ENCODE data around the gene KLHL7.
"Not testable (repeated sequence)": the region's sequence is repeated elsewhere in the genome, so short reads cannot be mapped to it uniquely, and the experiment has no call there.

The KLHL7 gene

GRCh38 chr7:23213755-23214154, 108.2 kb downstream of the KLHL7 start:
- no peak for DNase-seq (ENCODE audit: low read depth in 2 of 2)

DNA sequence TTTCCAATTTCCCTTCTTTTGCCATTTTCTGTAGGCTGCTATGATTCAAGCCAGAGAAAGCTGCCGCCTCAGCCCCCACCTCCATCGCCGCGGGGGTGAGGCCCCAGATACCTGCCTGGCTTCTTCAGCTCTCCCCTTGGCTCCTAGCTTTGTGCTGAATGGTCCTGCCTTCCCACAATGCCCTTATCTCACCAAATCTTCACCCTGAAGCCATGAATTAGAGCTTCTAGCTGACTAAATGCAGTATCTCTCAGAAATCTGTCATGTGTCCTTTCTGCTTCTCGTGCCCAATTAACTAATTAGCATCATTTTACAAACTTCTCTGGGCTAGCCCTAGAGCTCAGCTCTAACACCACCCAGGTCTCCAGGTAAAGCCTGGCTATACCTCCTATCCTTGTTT, 108.8 kb downstream of the KLHL7 start:
- DNase-seq (ENCODE audit: low read depth in 2 of 2): no peak

GRCh38 chr7:23214938-23215337, 109.4 kb downstream of the KLHL7 start:
- DNase-seq (ENCODE audit: low read depth in 2 of 2): no peak

DNA sequence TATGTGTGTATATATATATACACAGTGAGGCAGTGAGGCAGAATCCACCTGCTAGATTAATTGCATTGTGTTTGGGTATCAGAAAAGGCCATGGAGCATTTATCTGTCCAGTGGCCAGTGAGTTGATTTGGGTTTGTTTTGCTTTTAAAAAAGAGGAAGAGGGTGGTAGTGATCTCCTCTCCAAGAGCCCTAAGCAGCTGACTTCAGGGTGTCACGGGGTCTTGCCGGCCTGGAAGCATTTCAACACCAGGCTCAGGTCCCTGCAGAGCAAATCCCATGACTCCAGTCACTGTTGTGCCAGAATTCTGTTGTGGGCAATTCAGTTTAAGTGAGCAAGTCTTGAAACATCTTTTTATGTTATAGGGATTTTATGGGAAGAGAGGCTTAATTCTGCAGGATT, 110.4 kb downstream of the KLHL7 start:
- DNase-seq (ENCODE audit: low read depth in 2 of 2): no peak

DNA sequence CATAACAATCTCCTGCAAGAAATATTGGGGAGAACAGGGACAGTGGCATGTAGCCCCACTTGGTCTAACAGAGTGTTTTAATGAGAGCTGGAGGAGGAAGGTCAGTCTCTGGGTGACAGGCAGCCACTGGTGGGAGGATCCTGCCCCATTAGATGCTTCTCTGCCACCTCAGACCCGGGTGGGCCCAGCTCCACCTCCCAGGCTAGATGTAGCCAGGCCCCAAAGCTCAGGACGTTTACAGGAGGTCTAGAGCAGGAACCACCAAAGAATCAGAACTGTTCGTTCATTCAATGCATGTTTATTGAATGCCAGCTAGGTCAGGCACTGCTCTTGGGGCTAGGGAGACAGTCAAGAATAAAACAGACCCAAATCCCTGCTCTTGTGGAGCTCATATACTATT, 112.6 kb downstream of the KLHL7 start:
- DNase-seq (ENCODE audit: low read depth in 2 of 2): no peak

DNA sequence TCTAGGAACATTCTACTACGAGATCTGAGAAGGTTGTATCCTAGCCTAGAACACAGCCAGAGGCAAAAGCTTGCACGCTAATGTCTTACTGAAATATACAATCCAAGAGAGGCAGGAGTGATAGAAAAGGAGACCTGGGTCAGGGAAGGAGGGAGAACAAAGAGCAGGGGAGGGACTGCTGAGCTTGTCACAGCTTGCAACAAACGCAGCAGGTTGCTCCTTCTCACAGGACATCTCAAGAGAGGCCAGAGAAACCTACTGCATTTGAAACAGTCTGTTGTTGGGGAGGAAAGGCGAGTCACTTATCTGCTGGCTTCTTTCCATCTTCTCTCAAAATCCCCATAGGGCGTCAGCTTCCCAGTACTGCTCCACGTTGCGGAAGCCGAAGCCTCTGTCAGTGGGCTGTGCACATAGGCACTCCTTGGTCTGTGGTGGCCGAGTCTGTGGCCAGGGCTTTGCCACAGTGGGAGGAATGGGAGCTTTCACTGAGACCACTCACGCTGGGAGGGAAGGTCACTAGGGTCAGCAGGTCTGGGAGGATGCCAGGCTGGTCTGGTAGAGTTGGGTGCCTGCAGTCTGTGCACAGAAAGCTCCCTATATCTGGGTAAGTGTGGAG, 115.2 kb downstream of the KLHL7 start:
- no peak for DNase-seq (ENCODE audit: low read depth in 2 of 2)

GRCh38 chr7:23222439-23223030, 117.0 kb downstream of the KLHL7 start:
- no peak for DNase-seq (ENCODE audit: low read depth in 2 of 2)

GRCh38 chr7:23224364-23224763, 118.8 kb downstream of the KLHL7 start:
- DNase-seq (ENCODE audit: low read depth in 2 of 2): not testable (repeated sequence)

- no peak for DNase-seq (ENCODE audit: low read depth in 2 of 2)
These were observed 121.4 kb downstream of the KLHL7 start for GRCh38 chr7:23226844-23227450.

All from activated CD8-positive, alpha-beta memory T cell treated with anti-CD3 and anti-CD28 coated beads for 4 hours (primary cell).